SU-DHL-6 (cell line): ENCODE measurements around the gene IL3.

ENCODE experiments used
- EZH2phosphoT487 ChIP-seq: fragments of 200-600 bp; sonication (generic), shearing (Covaris generic); conservative IDR thresholded peaks from 2 replicates; pipeline ENCODE4 v1.6.1; 2018; ENCODE audit warnings: mild to moderate bottlenecking, antibody characterized with exemption, low read length, moderate library complexity, mixed read lengths
- TF ChIP-seq, protein P1 (sequence below): fragments of 200-600 bp; sonication (generic); IDR thresholded peaks from one replicate; pipeline ENCODE4 v1.5.1; 2017; ENCODE audit warnings: antibody characterized with exemption, mild to moderate bottlenecking, low read length, moderate library complexity; ENCODE audit not compliant: insufficient read depth, poor library complexity, severe bottlenecking

DNA sequence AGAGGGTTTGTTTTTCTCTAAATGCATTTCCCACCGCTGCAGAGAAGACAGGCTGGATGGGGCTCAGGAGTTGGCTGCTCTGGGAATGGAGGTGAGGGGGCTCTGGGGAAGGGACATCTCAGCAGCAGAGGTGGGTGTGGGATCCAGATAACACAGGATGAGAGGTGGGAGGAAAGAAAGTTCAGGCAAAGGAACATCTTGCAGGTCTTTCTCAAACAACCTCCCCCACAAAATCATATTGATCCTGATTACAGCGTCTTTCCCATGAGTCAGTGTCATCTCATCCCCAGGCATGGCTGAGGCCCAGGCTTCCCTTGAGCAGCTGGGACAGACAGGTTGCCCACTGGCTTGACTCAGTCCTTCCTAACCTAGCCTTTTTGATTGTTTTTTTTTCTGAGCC is 37.7 kb upstream of the IL3 start:
- TF ChIP-seq, protein P1, sequence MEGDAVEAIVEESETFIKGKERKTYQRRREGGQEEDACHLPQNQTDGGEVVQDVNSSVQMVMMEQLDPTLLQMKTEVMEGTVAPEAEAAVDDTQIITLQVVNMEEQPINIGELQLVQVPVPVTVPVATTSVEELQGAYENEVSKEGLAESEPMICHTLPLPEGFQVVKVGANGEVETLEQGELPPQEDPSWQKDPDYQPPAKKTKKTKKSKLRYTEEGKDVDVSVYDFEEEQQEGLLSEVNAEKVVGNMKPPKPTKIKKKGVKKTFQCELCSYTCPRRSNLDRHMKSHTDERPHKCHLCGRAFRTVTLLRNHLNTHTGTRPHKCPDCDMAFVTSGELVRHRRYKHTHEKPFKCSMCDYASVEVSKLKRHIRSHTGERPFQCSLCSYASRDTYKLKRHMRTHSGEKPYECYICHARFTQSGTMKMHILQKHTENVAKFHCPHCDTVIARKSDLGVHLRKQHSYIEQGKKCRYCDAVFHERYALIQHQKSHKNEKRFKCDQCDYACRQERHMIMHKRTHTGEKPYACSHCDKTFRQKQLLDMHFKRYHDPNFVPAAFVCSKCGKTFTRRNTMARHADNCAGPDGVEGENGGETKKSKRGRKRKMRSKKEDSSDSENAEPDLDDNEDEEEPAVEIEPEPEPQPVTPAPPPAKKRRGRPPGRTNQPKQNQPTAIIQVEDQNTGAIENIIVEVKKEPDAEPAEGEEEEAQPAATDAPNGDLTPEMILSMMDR = no peak
- no peak for TF ChIP-seq EZH2phosphoT487
